Bronchial epithelial cell (primary cell): Measurements from ENCODE around the gene BHLHE23. TPM values are rescaled to one million over a fixed set of nuclear protein-coding genes. Genes with fewer than 3 reads are reported as not detected.
"Not testable (repeated sequence)": the region's sequence is repeated elsewhere in the genome, so short reads cannot be mapped to it uniquely, and the experiment has no call there.

Experiments used
- DNase-seq: peaks from one replicate; pipeline ENCODE4 v3.0.0-alpha.2; 2010; ENCODE audit warnings: low read depth
- FAIRE-seq: peaks from 2 replicates; lab custom pipeline; 2011; peaks lifted over from hg19 to GRCh38; lab: Jason Lieb, UNC
- H3K27me3 ChIP-seq: 2 replicates; pipeline ENCODE4 v1.5.1; 2011; ENCODE audit warnings: low read length; ENCODE audit not compliant: control insufficient read depth, insufficient read depth
- H3K36me3 ChIP-seq: 2 replicates; pipeline ENCODE4 v1.5.1; 2011; ENCODE audit warnings: low read length; ENCODE audit not compliant: control insufficient read depth, insufficient read depth
- H3K4me3 ChIP-seq: 2 replicates; pipeline ENCODE4 v1.5.1; 2011; ENCODE audit warnings: mild to moderate bottlenecking, low read depth, low read length, control low read depth
- CTCF ChIP-seq: IDR thresholded peaks from 2 replicates; pipeline ENCODE4 v1.5.1; 2011; ENCODE audit warnings: mild to moderate bottlenecking, moderate library complexity, low read length, control low read depth, inconsistent platforms; ENCODE audit not compliant: insufficient read depth, severe bottlenecking
- total RNA-seq: library from RNA; depleted of rRNA; stranded (reverse); fragments of >200 nt; gene quantifications from 2 replicates; pipeline ENCODE4 v1.2.1, GENCODE V29; 2014

Gene BHLHE23
- total RNA-seq, 1 donor from 2014 or later: not detected

GRCh38 chr20:63041776-63042175 is 35.0 kb upstream of the BHLHE23 start:
- Histone ChIP-seq H3K4me3 (no peak overlapping the region), H3K36me3 (no peaks in the 10 kb centered on the region), H3K27me3 (peaks cover 2% of the 10 kb centered on the region)
- no peak for FAIRE-seq
- no peak for DNase-seq
- no peak for TF ChIP-seq CTCF

GRCh38 chr20:63037669-63038268 is 31.0 kb upstream of the BHLHE23 start:
- H3K27me3 ChIP-seq: peaks cover 4% of the 10 kb centered on the region
- DNase-seq: no peak
- no peak for FAIRE-seq
- no peaks in the 10 kb centered on the region for H3K36me3 ChIP-seq
- no peak overlapping the region for H3K4me3 ChIP-seq
- no peak for TF ChIP-seq CTCF

GRCh38 chr20:63036291-63036690 is 29.5 kb upstream of the BHLHE23 start:
- Histone ChIP-seq H3K36me3 (no peaks in the 10 kb centered on the region), H3K4me3 (no peak overlapping the region), H3K27me3 (peaks cover 6% of the 10 kb centered on the region)
- no peak for TF ChIP-seq CTCF
- DNase-seq: no peak
- FAIRE-seq: no peak

- DNase-seq (no peak), FAIRE-seq (no peak)
- peaks cover 6% of the 10 kb centered on the region for H3K27me3 ChIP-seq
- H3K36me3 ChIP-seq: no peaks in the 10 kb centered on the region
- H3K4me3 ChIP-seq: no peak overlapping the region
- TF ChIP-seq CTCF: no peak
Observed at GRCh38 chr20:63035603-63036185, 28.9 kb upstream of the BHLHE23 start.

- not testable (repeated sequence) for H3K36me3 ChIP-seq, H3K27me3 ChIP-seq, DNase-seq, H3K4me3 ChIP-seq, FAIRE-seq
Observed at GRCh38 chr20:63034710-63035602, 28.2 kb upstream of the BHLHE23 start.
